Measurements from ENCODE around the gene FRMPD1. TPM values are rescaled to one million over a fixed set of nuclear protein-coding genes. Genes with fewer than 3 reads are reported as not detected.

FRMPD1 gene
- total RNA-seq, 4 donors from 2014 or later = 0.27 to 4.6 (median 0.64) TPM; not detected in 1

DNA sequence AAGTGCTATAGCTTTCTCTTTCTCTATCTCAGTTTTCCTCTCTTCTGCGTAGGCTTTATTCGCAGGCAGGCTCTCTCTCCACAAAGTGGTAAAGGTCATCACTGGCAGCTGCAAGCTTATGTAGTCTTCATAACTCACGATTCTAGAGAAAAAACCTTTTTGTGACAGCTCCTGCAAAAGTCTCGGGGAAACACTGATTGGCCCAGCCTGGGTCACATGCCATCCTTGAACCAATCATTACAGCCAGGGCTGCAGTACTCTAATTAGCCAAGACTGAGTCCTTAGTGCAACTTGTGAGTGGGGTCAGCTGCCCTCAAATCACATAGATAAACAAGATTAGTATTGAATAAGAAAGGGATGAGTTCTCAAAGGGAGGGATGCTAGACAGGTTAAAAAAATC lies 18.3 kb upstream of the FRMPD1 start:
- WGBS, 2 donors (ENCODE audit: low coverage in 1 of 2) = 67 to 82% methylated on average over 4 of the region's 4 CpGs
- in situ Hi-C loops (cut with MboI; ENCODE audit: low pct_ligation_motif_present in 1 of 4, low pct_unique_long_range_greater_than_20kb in 1 of 4, low sequenced_read_pairs in 3 of 4) = no loop called here

DNA sequence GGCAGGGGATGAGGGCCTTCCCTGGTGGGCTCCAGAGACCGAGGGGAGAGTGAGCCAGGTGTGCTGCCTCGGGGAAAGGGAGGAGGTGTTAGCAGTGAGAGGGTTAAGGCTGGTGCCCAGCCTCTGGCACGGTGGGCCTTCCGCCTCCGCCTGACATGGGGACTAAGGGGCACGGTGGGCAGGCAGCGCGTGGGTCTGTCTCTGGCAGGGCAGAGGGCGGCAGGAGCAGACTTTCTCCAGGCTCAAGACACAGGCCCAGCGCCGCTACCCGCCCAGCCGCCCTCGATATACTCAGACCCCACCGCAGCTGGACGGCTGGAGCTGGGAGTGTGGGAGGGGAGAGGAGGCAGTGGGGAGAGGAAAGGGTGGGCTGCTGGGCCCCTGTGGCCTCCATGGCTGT lies 14.9 kb upstream of the FRMPD1 start:
- intact Hi-C loops (cut with DNase I; ENCODE audit: low total_unique reads) (no loop called here), in situ Hi-C loops (cut with MboI; ENCODE audit: low pct_ligation_motif_present in 1 of 4, low pct_unique_long_range_greater_than_20kb in 1 of 4, low sequenced_read_pairs in 3 of 4) (no loop called here)
- no peaks in the 10 kb centered on the region for H3K4me1 ChIP-seq
- no peak for DNase-seq
- no peak overlapping the region for H3K4me3 ChIP-seq
- no peaks in the 10 kb centered on the region for H3K9me3 ChIP-seq
- H3K27ac ChIP-seq = no peak overlapping the region
- peaks cover 3% of the 10 kb centered on the region for H3K27me3 ChIP-seq
- no peaks in the 10 kb centered on the region for H3K36me3 ChIP-seq
- WGBS, 2 donors (ENCODE audit: low coverage in 1 of 2) = 80% methylated on average over 16 of the region's 16 CpGs; no CpG with 5 or more reads in 1 of the 2 donors
- TF ChIP-seq EP300 (IDR thresholded peaks at IDR 0.05; ENCODE audit: low read depth) (no peak), POLR2A (IDR thresholded peaks at IDR 0.05) (no peak), POLR2AphosphoS5 (IDR thresholded peaks at IDR 0.05) (no peak)
- TF ChIP-seq, protein P1, sequence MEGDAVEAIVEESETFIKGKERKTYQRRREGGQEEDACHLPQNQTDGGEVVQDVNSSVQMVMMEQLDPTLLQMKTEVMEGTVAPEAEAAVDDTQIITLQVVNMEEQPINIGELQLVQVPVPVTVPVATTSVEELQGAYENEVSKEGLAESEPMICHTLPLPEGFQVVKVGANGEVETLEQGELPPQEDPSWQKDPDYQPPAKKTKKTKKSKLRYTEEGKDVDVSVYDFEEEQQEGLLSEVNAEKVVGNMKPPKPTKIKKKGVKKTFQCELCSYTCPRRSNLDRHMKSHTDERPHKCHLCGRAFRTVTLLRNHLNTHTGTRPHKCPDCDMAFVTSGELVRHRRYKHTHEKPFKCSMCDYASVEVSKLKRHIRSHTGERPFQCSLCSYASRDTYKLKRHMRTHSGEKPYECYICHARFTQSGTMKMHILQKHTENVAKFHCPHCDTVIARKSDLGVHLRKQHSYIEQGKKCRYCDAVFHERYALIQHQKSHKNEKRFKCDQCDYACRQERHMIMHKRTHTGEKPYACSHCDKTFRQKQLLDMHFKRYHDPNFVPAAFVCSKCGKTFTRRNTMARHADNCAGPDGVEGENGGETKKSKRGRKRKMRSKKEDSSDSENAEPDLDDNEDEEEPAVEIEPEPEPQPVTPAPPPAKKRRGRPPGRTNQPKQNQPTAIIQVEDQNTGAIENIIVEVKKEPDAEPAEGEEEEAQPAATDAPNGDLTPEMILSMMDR (IDR thresholded peaks at IDR 0.05) = no peak

More for the DNA sequence above, 18.3 kb upstream of the FRMPD1 start:
- H3K9me3 ChIP-seq = no peaks in the 10 kb centered on the region
- intact Hi-C loops (cut with DNase I; ENCODE audit: low total_unique reads) = no loop called here
- no peak overlapping the region for H3K27ac ChIP-seq
- no peak overlapping the region for H3K4me3 ChIP-seq
- peaks cover 3% of the 10 kb centered on the region for H3K27me3 ChIP-seq
- no peaks in the 10 kb centered on the region for H3K36me3 ChIP-seq
- no peak for DNase-seq
- TF ChIP-seq POLR2A (IDR thresholded peaks at IDR 0.05) (no peak), POLR2AphosphoS5 (IDR thresholded peaks at IDR 0.05) (no peak), EP300 (IDR thresholded peaks at IDR 0.05; ENCODE audit: low read depth) (no peak)
- TF ChIP-seq, protein P1 (IDR thresholded peaks at IDR 0.05) = no peak
- no peaks in the 10 kb centered on the region for H3K4me1 ChIP-seq

DNA sequence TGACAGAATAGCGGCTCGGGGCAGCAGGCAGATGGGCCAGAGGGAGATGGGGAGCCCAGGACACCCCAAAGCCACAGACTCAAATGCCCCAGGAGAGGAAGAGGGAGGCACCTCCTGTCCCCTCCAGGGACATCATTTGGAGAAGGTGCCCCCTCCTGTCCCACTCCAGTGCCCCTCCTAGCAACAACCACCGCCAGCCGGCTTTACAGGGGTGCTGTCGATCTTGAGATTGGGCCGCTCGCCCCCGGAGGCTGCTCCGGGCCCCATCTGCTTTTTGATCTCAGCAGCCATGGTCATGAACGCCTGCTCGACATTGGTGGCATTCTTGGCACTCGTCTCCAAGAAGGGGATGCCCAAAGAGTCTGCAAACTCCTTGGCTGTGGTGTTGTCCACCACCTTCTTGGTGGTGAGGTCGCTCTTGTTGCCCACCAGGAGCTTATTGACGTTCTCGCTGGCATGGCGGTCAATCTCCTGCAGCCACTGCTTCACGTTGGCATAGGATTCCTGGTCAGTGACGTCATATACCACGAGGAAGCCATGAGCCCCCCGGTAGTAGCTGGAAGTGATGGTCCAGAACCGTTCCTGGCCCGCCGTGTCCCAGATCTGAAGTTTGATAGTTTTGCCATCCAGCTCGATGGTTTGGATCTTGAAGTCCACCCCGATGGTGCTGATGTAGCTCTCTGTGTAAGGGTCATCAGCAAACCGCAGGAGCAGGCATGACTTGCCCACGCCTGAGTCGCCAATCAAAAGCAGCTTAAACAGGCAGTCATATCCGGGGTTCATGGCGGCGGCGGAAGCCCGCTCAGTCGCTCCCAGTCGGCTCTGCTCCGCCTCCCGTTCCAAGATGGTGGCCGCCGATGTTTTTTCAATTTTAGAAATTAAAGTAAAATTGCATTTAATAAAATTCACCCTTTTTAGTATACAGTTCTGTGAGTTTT lies 14.0 kb upstream of the FRMPD1 start:
- intact Hi-C loops (cut with DNase I; ENCODE audit: low total_unique reads) (no loop called here), in situ Hi-C loops (cut with MboI; ENCODE audit: low pct_ligation_motif_present in 1 of 4, low pct_unique_long_range_greater_than_20kb in 1 of 4, low sequenced_read_pairs in 3 of 4) (no loop called here)
- Histone ChIP-seq H3K9me3 (no peaks in the 10 kb centered on the region), H3K27ac (no peak overlapping the region), H3K27me3 (peaks cover 3% of the 10 kb centered on the region), H3K4me1 (no peaks in the 10 kb centered on the region), H3K4me3 (no peak overlapping the region), H3K36me3 (no peaks in the 10 kb centered on the region)
- TF ChIP-seq EP300 (IDR thresholded peaks at IDR 0.05; ENCODE audit: low read depth) (no peak), POLR2A (IDR thresholded peaks at IDR 0.05) (no peak), POLR2AphosphoS5 (IDR thresholded peaks at IDR 0.05) (no peak)
- TF ChIP-seq, protein P1 (IDR thresholded peaks at IDR 0.05) = no peak
- WGBS, 2 donors (ENCODE audit: low coverage in 1 of 2) = 92 to 93% methylated on average over 5 to 39 of the region's 39 CpGs
- DNase-seq = no peak

DNA sequence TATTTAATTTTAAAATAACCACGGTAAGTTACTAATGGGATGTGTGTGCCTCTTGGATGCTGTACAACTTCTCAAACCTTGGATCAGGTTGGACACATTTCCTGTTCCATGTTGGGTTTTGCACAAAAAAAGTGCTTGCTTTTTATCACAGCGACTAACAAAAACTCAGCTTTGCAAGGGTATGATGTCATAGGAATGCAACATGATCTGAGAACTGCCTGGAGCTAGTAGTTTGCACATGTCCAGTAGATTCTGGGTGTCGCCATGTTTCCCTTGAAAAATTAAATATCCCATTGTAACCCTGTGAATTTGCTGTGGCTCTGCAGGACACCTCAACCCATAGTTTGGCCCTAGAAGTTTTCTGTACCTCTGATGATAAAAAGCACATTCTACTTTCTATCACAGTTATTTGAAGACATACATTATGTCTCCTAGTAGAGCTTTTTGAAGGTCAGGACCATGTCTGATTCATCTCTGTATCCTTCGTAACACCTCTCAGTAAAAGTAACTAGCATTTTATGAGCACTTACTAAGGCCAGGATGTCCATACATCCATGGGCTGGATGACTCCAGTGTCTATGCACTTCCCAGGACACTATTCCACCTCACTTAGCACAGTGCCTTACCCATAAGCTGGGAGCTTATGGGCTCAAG lies 11.5 kb upstream of the FRMPD1 start:
- WGBS, 2 donors (ENCODE audit: low coverage in 1 of 2) = 63 to 86% methylated on average over 3 to 4 of the region's 4 CpGs
- H3K9me3 ChIP-seq = no peaks in the 10 kb centered on the region
- peaks cover 18% of the 10 kb centered on the region for H3K27me3 ChIP-seq
- H3K36me3 ChIP-seq = no peaks in the 10 kb centered on the region
- no peak for DNase-seq
- TF ChIP-seq, protein P1 (IDR thresholded peaks at IDR 0.05) = no peak
- TF ChIP-seq EP300 (IDR thresholded peaks at IDR 0.05; ENCODE audit: low read depth) (no peak), POLR2AphosphoS5 (IDR thresholded peaks at IDR 0.05) (no peak), POLR2A (IDR thresholded peaks at IDR 0.05) (no peak)
- in situ Hi-C loops (cut with MboI; ENCODE audit: low pct_ligation_motif_present in 1 of 4, low pct_unique_long_range_greater_than_20kb in 1 of 4, low sequenced_read_pairs in 3 of 4) (no loop called here), intact Hi-C loops (cut with DNase I; ENCODE audit: low total_unique reads) (no loop called here)
- H3K4me1 ChIP-seq = no peaks in the 10 kb centered on the region
- H3K4me3 ChIP-seq = no peak overlapping the region
- no peak overlapping the region for H3K27ac ChIP-seq
